GM12878 (cell line): Measurements from ENCODE around the gene RAB28. TPM values are rescaled to one million over a fixed set of nuclear protein-coding genes. Genes with fewer than 3 reads are reported as not detected.

ENCODE experiments used
- ATAC-seq: fragments of 200-7000 bp; cut with Tn5 transposase; 3 replicates; pipeline ENCODE4 v1.9.1; 2020; ENCODE audit warnings: mild to moderate bottlenecking, moderate library complexity
- BruUV-seq: library from RNA; stranded (reverse); fragments of 400-500 nt; replicated peaks from 2 replicates; lab custom pipeline; 2021; lab: Mats Ljungman, UMichigan
- CTCF ChIA-PET: fragments of 300-600 bp; sonication (Branson Sonifier 250); formaldehyde crosslinking; extraction: SDS; loops from one replicate; lab custom pipeline; 2021; ENCODE audit warnings: inconsistent platforms; lab: Yijun Ruan, JAX
- POLR2A ChIA-PET: fragments of 350-600 bp; formaldehyde crosslinking; extraction: SDS; loops from one replicate; lab custom pipeline; 2021; ENCODE audit warnings: inconsistent platforms; lab: Charles Lee
- RAD21 ChIA-PET: fragments of 300-600 bp; sonication (Branson Sonifier 250); formaldehyde crosslinking; loops from one replicate; lab custom pipeline; 2023; ENCODE audit warnings: antibody characterized with exemption; ENCODE audit not compliant: unreplicated experiment; lab: Charles Lee
- SMC1A ChIA-PET: fragments of 300-600 bp; sonication (Branson Sonifier 250); formaldehyde crosslinking; loops from one replicate; lab custom pipeline; 2023; ENCODE audit not compliant: unreplicated experiment, uncharacterized antibody; lab: Charles Lee
- DNase-seq: peaks from one replicate; pipeline ENCODE4 v3.0.0-alpha.2; 2011; ENCODE audit warnings: low read depth, low spot score
- FAIRE-seq: peaks from 3 replicates; lab custom pipeline; 2011; peaks lifted over from hg19 to GRCh38; lab: Jason Lieb, UNC
- H2AFZ ChIP-seq: 2 replicates; pipeline ENCODE4 v1.6.0; 2011; ENCODE audit warnings: low read depth, low read length, control low read depth; ENCODE audit not compliant: control insufficient read depth
- H3K27ac ChIP-seq: 2 replicates; pipeline ENCODE4 v1.5.1; 2011; ENCODE audit warnings: control low read depth; ENCODE audit not compliant: control insufficient read depth, insufficient read depth
- H3K27me3 ChIP-seq, 2 experiments: replicated peaks in 1 of 2; 2 replicates each; pipeline versions ENCODE4 v1.6.0 to v1.6.1; 2011; ENCODE audit warnings: low read length in 1 of 2; ENCODE audit not compliant: control insufficient read depth in 2 of 2, insufficient read depth in 2 of 2
- H3K36me3 ChIP-seq, 2 experiments: 2 replicates each; pipeline ENCODE4 v1.5.1; 2011; ENCODE audit warnings: low read length in 1 of 2; ENCODE audit not compliant: control insufficient read depth in 2 of 2, insufficient read depth in 2 of 2
- H3K4me1 ChIP-seq: 2 replicates; pipeline ENCODE4 v1.6.1; 2011; ENCODE audit warnings: mild to moderate bottlenecking, low read length, moderate library complexity, mixed read lengths; ENCODE audit not compliant: control insufficient read depth, insufficient read depth
- H3K4me2 ChIP-seq: 2 replicates; pipeline ENCODE4 v1.6.0; 2011; ENCODE audit warnings: control low read depth; ENCODE audit not compliant: control insufficient read depth, insufficient read depth
- H3K4me3 ChIP-seq: fragments of 200-600 bp; sonication (generic); 2 replicates; pipeline ENCODE4 v1.5.1; 2016
- H3K79me2 ChIP-seq: 2 replicates; pipeline ENCODE4 v1.6.0; 2011; ENCODE audit warnings: low read length; ENCODE audit not compliant: control insufficient read depth, insufficient read depth
- H3K9ac ChIP-seq: 2 replicates; pipeline ENCODE4 v1.8.0; 2011; ENCODE audit warnings: low read length, control low read depth, mixed read lengths; ENCODE audit not compliant: control insufficient read depth, insufficient read depth
- H3K9me3 ChIP-seq: replicated peaks from 3 replicates; pipeline ENCODE4 v1.5.1; 2011; ENCODE audit warnings: mild to moderate bottlenecking, low read length; ENCODE audit not compliant: control insufficient read depth, insufficient read depth
- H4K20me1 ChIP-seq: 2 replicates; pipeline ENCODE4 v1.6.0; 2011; ENCODE audit not compliant: control insufficient read depth, insufficient read depth
- ATF7 ChIP-seq: fragments of 450-650 bp; IDR thresholded peaks from 2 replicates; pipeline ENCODE4 v1.6.1; 2016; ENCODE audit warnings: low read depth, mild to moderate bottlenecking
- MEF2B ChIP-seq: fragments of 450-650 bp; IDR thresholded peaks from 2 replicates; pipeline ENCODE4 v1.6.1; 2018; ENCODE audit warnings: mild to moderate bottlenecking, moderate library complexity; ENCODE audit not compliant: partially characterized antibody, poor library complexity, severe bottlenecking
- SPI1 ChIP-seq: IDR thresholded peaks from 2 replicates; pipeline ENCODE4 v1.6.1; 2011; ENCODE audit warnings: low read depth, mild to moderate bottlenecking, low read length, moderate library complexity, borderline replicate concordance; ENCODE audit not compliant: insufficient read depth
- WGBS: methylation state at CpG from one replicate; pipeline ENCODE4 v1.1.6; 2016; ENCODE audit warnings: low lambda C conversion rate; ENCODE audit not compliant: insufficient replicate concordance, insufficient coverage; ENCODE audit errors: missing lambda C conversion rate; 5-methylcytosine and 5-hydroxymethylcytosine counted together
- in situ Hi-C: fragments of 300-500 bp; cut with MboI; formaldehyde crosslinking; loops from 9 replicates; pipeline ENCODE4 v1.14.3; 2018; ENCODE audit warnings: mixed read lengths
- intact Hi-C: fragments of 100-400 bp; cut with micrococcal nuclease; formaldehyde crosslinking; loops from one replicate; pipeline ENCODE4 v1.14.2; 2022; ENCODE audit not compliant: unreplicated experiment
- polyA plus RNA-seq, 11 experiments: library from polyadenylated mRNA; depleted of rRNA in 4 of 11; unstranded in 6 of 11; stranded (reverse) in 5 of 11; fragments of >200 nt; fragmentation: Nextera tagmentation in 4 of 11; fragmentation: Illumina TruSeq in 1 of 11; extraction: Ambion mirVana in 4 of 11; extraction: Trizol in 1 of 11; gene quantifications; 1 replicate in 1 of 11; 2 replicates in 10 of 11; pipeline versions ENCODE4 v1.2.1 to v1.2.3, GENCODE V29; 2011 to 2016; ENCODE audit warnings: inconsistent platforms in 2 of 11, missing spikeins in 2 of 11, low read depth in 1 of 11
- total RNA-seq, 4 experiments: library from RNA; depleted of rRNA in 3 of 4; stranded (reverse); fragments of >200 nt in 3 of 4; fragmentation: Illumina TruSeq in 1 of 4; extraction: Trizol in 1 of 4; gene quantifications; 2 replicates each; pipeline versions ENCODE4 v1.2.1 to v1.2.3, GENCODE V29; 2013 to 2021

The RAB28 gene
- total and polyA plus RNA-seq, 10 of the 15 experiments (the other 5 are each of a cell fraction or from before 2014, with no cell fraction given): 5.8 to 29.3 (median 16.9) TPM

- no peak for TF ChIP-seq MEF2B
- ChIA-PET SMC1A (no interaction called here), RAD21 (no interaction called here), CTCF (interaction anchor here (0.6 to 1.2 kb wide), 2 partner anchors 14 to 575 kb away, joined by 3 read pairs; no protein-coding TSS in a partner anchor), POLR2A (no interaction called here)
- in situ Hi-C loops: no loop called here
- Histone ChIP-seq H3K9ac (no peak overlapping the region), H3K9me3 (no peaks in the 10 kb centered on the region; the same call in 2 of the 3 replicates), H3K79me2 (no peaks in the 10 kb centered on the region; the same call in 1 of the 2 replicates), H3K27me3 (no peaks in the 10 kb centered on the region), H3K36me3 (no peaks in the 10 kb centered on the region), H4K20me1 (no peaks in the 10 kb centered on the region), H2AFZ (no peak overlapping the region), H3K4me2 (no peak overlapping the region), H3K4me1 (no peaks in the 10 kb centered on the region), H3K27ac (no peak overlapping the region), H3K4me3 (no peak overlapping the region)
- FAIRE-seq (no peak), DNase-seq (no peak), ATAC-seq (no peak)
- no TSS peak for BruUV-seq
- intact Hi-C loops: no loop called here
- 95% methylated on average over 20 of the region's 20 CpGs for WGBS
Observed at GRCh38 chr4:13427599-13428325, 56.4 kb downstream of the RAB28 start.

GRCh38 chr4:13415068-13415785 is 68.9 kb downstream of the RAB28 start:
- CTCF ChIA-PET: interaction anchor here (1.2 to 1.3 kb wide), 2 partner anchors 16 to 22 kb away, joined by 5 to 6 read pairs; no protein-coding TSS in a partner anchor
- no peak for DNase-seq
- POLR2A ChIA-PET: no interaction called here
- BruUV-seq: no TSS peak
- Histone ChIP-seq H3K79me2 (no peaks in the 10 kb centered on the region), H3K9me3 (no peaks in the 10 kb centered on the region; the same call in 2 of the 3 replicates), H3K27me3 (no peaks in the 10 kb centered on the region), H3K36me3 (no peaks in the 10 kb centered on the region; a peak in 1 of 4 replicates), H3K9ac (no peak overlapping the region), H4K20me1 (no peaks in the 10 kb centered on the region), H3K27ac (no peak overlapping the region)
- SMC1A ChIA-PET: interaction anchor here (0.8 to 1.4 kb wide), 3 partner anchors 8 to 36 kb away, joined by 3 to 6 read pairs (median 3); no protein-coding TSS in a partner anchor
- 98% methylated on average over 25 of the region's 32 CpGs for WGBS
- TF ChIP-seq ATF7 (peak; percentile 76), SPI1 (no peak)
- TF ChIP-seq, all 136 proteins: peak for 1
- intact Hi-C loops: no loop called here
- H3K4me2 ChIP-seq: no peak overlapping the region
- H2AFZ ChIP-seq: no peak overlapping the region
- RAD21 ChIA-PET: interaction anchor here (2.1 kb wide), 1 partner anchor 17 kb away, joined by 8 read pairs; no protein-coding TSS in a partner anchor
- in situ Hi-C loops: no loop called here
- H3K4me3 ChIP-seq: no peak overlapping the region
- ATAC-seq (peak; percentile 72), FAIRE-seq (no peak)
- H3K4me1 ChIP-seq: no peaks in the 10 kb centered on the region
